Hindlimb muscle (tissue), 1 donor: ENCODE measurements around the gene FLG. TPM values are rescaled to one million over a fixed set of nuclear protein-coding genes. Genes with fewer than 3 reads are reported as not detected.
"Not testable (repeated sequence)": the region's sequence is repeated elsewhere in the genome, so short reads cannot be mapped to it uniquely, and the experiment has no call there.

Experiments
- DNase-seq: peaks from one replicate; pipeline ENCODE4 v3.0.0-alpha.2; 2013
- polyA plus RNA-seq: library from polyadenylated mRNA; unstranded; fragments of 120-200 nt; gene quantifications from one replicate; pipeline ENCODE4 v1.2.1, GENCODE V29; 2013; ENCODE audit not compliant: insufficient read length

FLG gene
- polyA plus RNA-seq, result 1.1 TPM

- no peak for DNase-seq
Measured at GRCh38 chr1:152325111-152325510, at the start of gene FLG. FLG (minus strand) TSS chr1:152325239; CDS start chr1:152315456, 9,783 bp downstream.

- DNase-seq, result no peak
Measured at GRCh38 chr1:152374451-152374850, 49.4 kb upstream of the FLG start.

GRCh38 chr1:152372672-152373071 lies 47.6 kb upstream of the FLG start:
- DNase-seq, result no peak

- no peak for DNase-seq
Measured at GRCh38 chr1:152367436-152367835, 42.4 kb upstream of the FLG start.

- no peak for DNase-seq
Measured at GRCh38 chr1:152359906-152360305, 34.9 kb upstream of the FLG start, which contains the start of gene FLG2. FLG2 (minus strand) TSS chr1:152360006; CDS start chr1:152358884, 1,122 bp downstream.

- DNase-seq, result no peak
Measured at GRCh38 chr1:152356736-152357135, 31.7 kb upstream of the FLG start.

GRCh38 chr1:152349611-152350010 lies 24.6 kb upstream of the FLG start:
- DNase-seq, result no peak

- DNase-seq, result no peak
Measured at GRCh38 chr1:152348447-152348846, 23.4 kb upstream of the FLG start.

GRCh38 chr1:152347116-152347728 lies 22.2 kb upstream of the FLG start:
- DNase-seq, result peak; percentile 28

- no peak for DNase-seq
Measured at GRCh38 chr1:152344438-152344837, 19.4 kb upstream of the FLG start.

GRCh38 chr1:152343006-152343405 lies 18.0 kb upstream of the FLG start:
- peak; percentile 51 for DNase-seq

- no peak for DNase-seq
Measured at GRCh38 chr1:152335399-152335798, 10.4 kb upstream of the FLG start.

GRCh38 chr1:152328801-152329391 lies 3.9 kb upstream of the FLG start:
- no peak for DNase-seq

GRCh38 chr1:152313970-152314369 lies 11.1 kb downstream of the FLG start:
- no peak for DNase-seq

- DNase-seq, result no peak
Measured at GRCh38 chr1:152313319-152313801, 11.7 kb downstream of the FLG start.

GRCh38 chr1:152312169-152312568 lies 12.9 kb downstream of the FLG start:
- DNase-seq, result not testable (repeated sequence)

GRCh38 chr1:152309955-152310354 lies 15.1 kb downstream of the FLG start:
- DNase-seq, result no peak

GRCh38 chr1:152309320-152309901 lies 15.6 kb downstream of the FLG start:
- not testable (repeated sequence) for DNase-seq

- not testable (repeated sequence) for DNase-seq
Measured at GRCh38 chr1:152308758-152309157, 16.3 kb downstream of the FLG start.

- not testable (repeated sequence) for DNase-seq
Measured at GRCh38 chr1:152307970-152308369, 17.1 kb downstream of the FLG start.

- not testable (repeated sequence) for DNase-seq
Measured at GRCh38 chr1:152306123-152306522, 18.9 kb downstream of the FLG start.

GRCh38 chr1:152304773-152305172 lies 20.3 kb downstream of the FLG start:
- DNase-seq, result not testable (repeated sequence)

GRCh38 chr1:152303139-152303872 lies 21.7 kb downstream of the FLG start:
- DNase-seq, result not testable (repeated sequence)
